Measurements from ENCODE around the gene MYT1. TPM values are rescaled to one million over a fixed set of nuclear protein-coding genes. Genes with fewer than 3 reads are reported as not detected.
A peak's percentile ranks its signal among the peaks of the same experiment; 100 is the strongest.

MYT1 gene
- total and polyA plus RNA-seq, 9 of the 15 experiments (the other 6 are each of a cell fraction or from before 2014, with no cell fraction given) = 0.02 to 0.12 (median 0.06) TPM; not detected in 4

- TF ChIP-seq KAT8 (IDR thresholded peaks at IDR 0.05; ENCODE audit: low read depth) (no peak), POLR2B (IDR thresholded peaks at IDR 0.05; ENCODE audit: low read depth, partially characterized antibody) (no peak), PHF20 (IDR thresholded peaks at IDR 0.05; ENCODE audit: partially characterized antibody) (peak; percentile 42), FUS (optimal IDR thresholded peaks at IDR 0.05; ENCODE audit: low read depth, low read length) (no peak), MAX (CRISPR knock-in tag; IDR thresholded peaks at IDR 0.05) (peak; percentile 24; the same call in 1 of the 2 replicates)
Observed at GRCh38 chr20:64179805-64180204, 15.6 kb downstream of the MYT1 start (continued).

- Histone ChIP-seq H3K9me3 (replicated peaks; ENCODE audit: control insufficient read depth, insufficient read depth, low read depth, low read length) (no peaks in the 10 kb centered on the region; the same call in 1 of the 2 replicates), H3K36me3 (ENCODE audit: control insufficient read depth, insufficient read depth, low read length) (no peaks in the 10 kb centered on the region), H3K9me1 (ENCODE audit: control insufficient read depth, insufficient read depth, low read length) (peaks cover 2% of the 10 kb centered on the region), H4K20me1 (replicated peaks; ENCODE audit: control insufficient read depth, insufficient read depth, low read length) (no peaks in the 10 kb centered on the region; the same call in 1 of the 2 replicates), H3K4me3 (no peak overlapping the region), H3K79me2 (ENCODE audit: control insufficient read depth, insufficient read depth, low read length) (no peaks in the 10 kb centered on the region), H3K4me1 (replicated peaks in 1 of 2; ENCODE audit: control insufficient read depth in 2 of 2, insufficient read depth in 2 of 2, low read length in 2 of 2) (peaks cover 0 to 3% of the 10 kb centered on the region in 2 experiments; a peak in 2 of 5 replicates), H2AFZ (ENCODE audit: low read depth, low read length) (no peak overlapping the region), H3K4me2 (ENCODE audit: insufficient read depth, low read length) (no peak overlapping the region), H3K9ac (ENCODE audit: insufficient read depth in 1 of 2, low read depth in 2 of 2, low read length in 2 of 2) (no peak overlapping the region), H3K27ac (ENCODE audit: extremely low read depth, low read depth, low read length) (no peak overlapping the region), H3K27me3 (ENCODE audit: control insufficient read depth in 2 of 2, insufficient read depth in 2 of 2, low read length in 2 of 2) (peaks cover 37 to 71% of the 10 kb centered on the region in 2 experiments)
- no peak for DNase-seq (ENCODE audit: extremely low read depth in 1 of 4, low spot score in 3 of 4)
- peak; percentile 11 for FAIRE-seq
- no TSS peak for BruUV-seq (replicated peaks)
- intact Hi-C loops (cut with micrococcal nuclease) (no loop called here), in situ Hi-C loops (cut with MboI) (no loop called here)
- under 1% methylated on average over 7 of the region's 7 CpGs for WGBS (ENCODE audit: insufficient coverage, low coverage, missing lambda C conversion rate)
- ChIA-PET POLR2A (interaction anchor here (0.5 to 1.0 kb wide), 2 partner anchors 11 to 12 kb away, joined by 3 to 4 read pairs; no protein-coding TSS in a partner anchor), CTCF (ENCODE audit: low intra/inter-chr PET ratio) (no interaction called here)
- no peak for ATAC-seq
- TF ChIP-seq GTF2B (IDR thresholded peaks at IDR 0.05; ENCODE audit: extremely low read depth, insufficient read length) (no peak), ZBTB9 (CRISPR knock-in tag; IDR thresholded peaks at IDR 0.05) (no peak), STAT5B (CRISPR knock-in tag; IDR thresholded peaks at IDR 0.05) (no peak), E2F1 (CRISPR knock-in tag; IDR thresholded peaks at IDR 0.05) (no peak), NFRKB (IDR thresholded peaks at IDR 0.05; ENCODE audit: low read depth) (no peak), CCAR2 (IDR thresholded peaks at IDR 0.05; ENCODE audit: low read depth, low read length) (no peak), ZNF24 (IDR thresholded peaks at IDR 0.05) (no peak), ZNF695 (CRISPR knock-in tag; IDR thresholded peaks at IDR 0.05) (no peak), ZNF655 (CRISPR knock-in tag; IDR thresholded peaks at IDR 0.05) (no peak)
Observed at GRCh38 chr20:64180673-64181072, 16.4 kb downstream of the MYT1 start.
